T-helper 2 cell treated with Interferon-gamma antibody and Interleukin-4, amounts not matched to agents 5 μg/mL and 100 μg/mL, for 36 hours (primary cell): ENCODE results near the gene RBM34.
"Not testable (repeated sequence)": the region's sequence is repeated elsewhere in the genome, so short reads cannot be mapped to it uniquely, and the experiment has no call there.

Source experiments
- DNase-seq: peaks from one replicate; pipeline ENCODE4 v3.0.0; 2021; ENCODE audit warnings: low spot score
- H3K27ac Mint-ChIP-seq: one replicate; pipeline ENCODE4 v1.8.0; 2021; ENCODE audit warnings: mild to moderate bottlenecking, mixed read lengths
- H3K27me3 Mint-ChIP-seq: one replicate; pipeline ENCODE4 v1.8.0; 2021; ENCODE audit warnings: low read depth, mixed read lengths
- H3K36me3 Mint-ChIP-seq: one replicate; pipeline ENCODE4 v1.8.0; 2021; ENCODE audit warnings: low read depth, mixed read lengths
- H3K4me1 Mint-ChIP-seq: one replicate; pipeline ENCODE4 v1.8.0; 2021; ENCODE audit warnings: low read depth, mixed read lengths
- H3K4me3 Mint-ChIP-seq: one replicate; pipeline ENCODE4 v1.8.0; 2022; ENCODE audit warnings: mild to moderate bottlenecking, moderate library complexity, mixed read lengths
- H3K9me3 Mint-ChIP-seq: one replicate; pipeline ENCODE4 v1.8.0; 2021; ENCODE audit warnings: mixed read lengths

RBM34 gene

DNA sequence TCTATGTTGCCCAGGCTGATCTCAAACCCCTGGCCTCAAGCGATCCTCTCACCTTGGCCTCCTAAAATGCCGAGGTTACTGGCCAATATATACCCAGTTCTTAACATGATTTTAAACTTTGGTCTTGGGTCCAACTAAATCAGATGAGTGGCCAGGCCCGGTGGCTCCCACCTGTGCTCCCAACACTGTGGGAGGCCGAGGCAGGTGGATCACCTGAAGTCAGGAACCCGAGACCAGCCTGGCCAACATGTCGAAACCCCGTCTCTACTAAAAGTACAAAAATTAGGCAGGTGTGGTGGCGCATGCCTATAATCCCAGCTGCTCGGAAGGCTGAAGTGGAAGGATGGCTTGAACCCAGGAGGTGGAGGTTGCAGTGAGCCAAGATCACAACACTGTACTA, 62.1 kb downstream of the RBM34 start:
- H3K4me3 Mint-ChIP-seq = no peak overlapping the region
- H3K36me3 Mint-ChIP-seq = peaks cover 2% of the 10 kb centered on the region
- no peaks in the 10 kb centered on the region for H3K9me3 Mint-ChIP-seq
- H3K27ac Mint-ChIP-seq = no peak overlapping the region
- no peak for DNase-seq
- peaks cover 13% of the 10 kb centered on the region for H3K4me1 Mint-ChIP-seq
- no peaks in the 10 kb centered on the region for H3K27me3 Mint-ChIP-seq

- no peak overlapping the region for H3K4me3 Mint-ChIP-seq
- H3K27me3 Mint-ChIP-seq = no peaks in the 10 kb centered on the region
- no peaks in the 10 kb centered on the region for H3K9me3 Mint-ChIP-seq
- no peaks in the 10 kb centered on the region for H3K36me3 Mint-ChIP-seq
- H3K4me1 Mint-ChIP-seq = peaks cover 13% of the 10 kb centered on the region
- no peak for DNase-seq
- H3K27ac Mint-ChIP-seq = no peak overlapping the region
These were observed 62.5 kb downstream of the RBM34 start for GRCh38 chr1:235098547-235098946.

DNA sequence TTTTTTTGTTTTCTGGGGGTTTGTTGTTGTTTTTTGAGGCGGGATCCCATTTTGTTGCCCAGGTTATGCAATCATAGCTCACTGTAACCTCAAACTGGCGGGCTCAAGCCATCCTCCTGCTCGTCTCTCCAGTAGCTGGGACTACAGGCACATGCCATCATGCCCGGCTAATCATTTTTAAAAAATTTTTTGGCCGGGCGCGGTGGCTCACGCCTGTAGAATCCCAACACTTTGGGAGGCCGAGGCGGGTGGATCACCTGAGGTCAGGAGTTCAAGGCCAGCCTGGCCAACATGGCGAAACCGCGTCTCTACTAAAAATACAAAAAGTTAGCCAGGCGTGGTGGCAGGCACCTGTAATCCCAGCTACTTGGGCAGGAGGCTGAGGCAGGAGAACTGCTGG, 63.5 kb downstream of the RBM34 start:
- H3K4me1 Mint-ChIP-seq = peaks cover 11% of the 10 kb centered on the region
- not testable (repeated sequence) for H3K27ac Mint-ChIP-seq, H3K27me3 Mint-ChIP-seq, H3K9me3 Mint-ChIP-seq, H3K4me3 Mint-ChIP-seq, H3K36me3 Mint-ChIP-seq, DNase-seq

- Mint-ChIP-seq H3K27ac (no peak overlapping the region), H3K9me3 (no peaks in the 10 kb centered on the region), H3K27me3 (no peaks in the 10 kb centered on the region), H3K36me3 (no peaks in the 10 kb centered on the region), H3K4me3 (no peak overlapping the region), H3K4me1 (peaks cover 9% of the 10 kb centered on the region)
- DNase-seq = no peak
These were observed 65.0 kb downstream of the RBM34 start for GRCh38 chr1:235095938-235096562.

DNA sequence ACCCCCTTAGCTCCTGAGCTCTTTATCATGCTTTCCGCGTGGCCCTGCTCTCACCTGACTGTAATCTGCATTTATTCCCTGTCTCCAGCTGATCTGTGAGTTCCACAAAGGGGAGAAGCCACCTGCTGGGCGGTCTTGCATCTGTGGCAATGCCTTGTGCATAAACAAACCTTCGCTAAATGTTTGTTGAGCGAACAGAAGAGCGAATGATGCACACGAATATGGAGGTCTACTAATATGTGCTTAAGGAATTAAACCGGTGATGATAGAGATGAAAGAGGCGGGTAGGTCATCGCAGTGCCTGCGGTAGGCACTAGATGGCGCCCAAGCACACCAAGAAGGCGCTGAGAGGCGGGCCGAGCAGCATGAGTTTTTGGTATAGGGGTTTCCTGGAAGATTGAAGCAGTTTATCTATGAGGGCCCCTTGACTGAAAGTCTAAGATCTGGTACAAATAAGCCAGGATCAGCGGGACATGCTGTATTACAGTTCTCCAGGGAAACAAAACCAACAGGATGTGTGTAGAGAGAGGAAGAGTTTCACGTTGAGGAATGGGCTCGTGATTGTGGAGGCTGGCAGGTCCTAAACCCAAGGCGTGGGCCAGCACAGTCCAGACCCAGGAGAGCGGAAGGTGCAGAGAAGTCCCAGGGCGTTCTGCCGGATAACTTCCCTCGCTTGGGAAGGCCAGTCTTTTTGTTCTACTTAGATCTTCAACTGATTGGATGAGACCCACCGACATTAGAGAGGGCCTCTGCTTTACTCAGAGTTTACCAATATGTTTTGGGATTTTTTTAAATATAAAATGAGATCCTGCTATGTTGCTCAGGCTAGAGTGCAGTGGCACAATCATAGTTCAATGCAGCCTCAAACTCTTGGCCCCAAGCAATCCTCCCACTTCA, 67.1 kb downstream of the RBM34 start:
- H3K27me3 Mint-ChIP-seq = no peaks in the 10 kb centered on the region
- peak overlapping the region; percentile 71 for H3K27ac Mint-ChIP-seq
- H3K9me3 Mint-ChIP-seq = no peaks in the 10 kb centered on the region
- peak; percentile 76 for DNase-seq
- H3K36me3 Mint-ChIP-seq = no peaks in the 10 kb centered on the region
- H3K4me1 Mint-ChIP-seq = peaks cover 11% of the 10 kb centered on the region
- H3K4me3 Mint-ChIP-seq = peak overlapping the region; percentile 39

- H3K27me3 Mint-ChIP-seq = no peaks in the 10 kb centered on the region
- no peak for DNase-seq
- no peak overlapping the region for H3K4me3 Mint-ChIP-seq
- no peaks in the 10 kb centered on the region for H3K9me3 Mint-ChIP-seq
- no peaks in the 10 kb centered on the region for H3K36me3 Mint-ChIP-seq
- peaks cover 14% of the 10 kb centered on the region for H3K4me1 Mint-ChIP-seq
- H3K27ac Mint-ChIP-seq = no peak overlapping the region
These were observed 67.9 kb downstream of the RBM34 start for GRCh38 chr1:235093013-235093695.

DNA sequence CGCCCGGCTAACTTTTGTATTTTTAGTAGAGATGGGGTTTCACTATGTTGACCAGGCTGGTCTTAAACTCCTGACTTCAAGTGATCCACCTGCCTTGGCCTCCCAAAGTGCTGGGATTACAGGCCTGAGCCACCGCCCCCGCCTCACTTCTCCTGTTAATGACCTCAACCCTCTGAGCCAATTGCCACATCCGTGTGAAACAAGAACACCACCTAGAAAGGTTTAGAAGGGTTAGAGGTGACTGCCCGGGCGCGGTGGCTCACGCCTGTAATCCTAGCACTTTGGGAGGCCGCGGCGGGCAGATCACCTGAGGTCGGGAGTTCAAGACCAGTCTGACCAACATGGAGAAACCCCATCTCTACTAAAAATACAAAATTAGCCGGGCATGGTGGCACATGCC, 68.6 kb downstream of the RBM34 start:
- H3K27me3 Mint-ChIP-seq, DNase-seq, H3K4me3 Mint-ChIP-seq, H3K36me3 Mint-ChIP-seq, H3K27ac Mint-ChIP-seq, H3K9me3 Mint-ChIP-seq: not testable (repeated sequence)
- H3K4me1 Mint-ChIP-seq = peaks cover 16% of the 10 kb centered on the region

DNA sequence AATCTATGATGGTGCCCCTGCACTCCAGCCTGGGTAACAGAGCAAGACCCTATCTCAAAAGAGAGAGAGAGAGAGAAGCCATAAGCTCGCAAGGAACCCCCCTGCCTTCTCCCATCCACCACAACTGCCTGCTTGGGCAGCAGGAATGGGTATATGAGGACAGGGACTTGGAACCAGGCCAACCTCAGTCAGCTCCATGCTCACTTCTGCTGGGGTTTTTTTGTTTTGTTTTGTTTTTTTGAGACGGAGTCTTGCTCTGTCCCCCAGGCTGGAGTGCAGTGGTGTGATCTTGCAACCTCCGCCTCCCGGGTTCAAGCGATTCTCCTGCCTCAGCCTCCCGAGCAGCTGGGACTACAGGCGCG, 69.0 kb downstream of the RBM34 start:
- peaks cover 15% of the 10 kb centered on the region for H3K4me1 Mint-ChIP-seq
- H3K27ac Mint-ChIP-seq, H3K27me3 Mint-ChIP-seq, H3K4me3 Mint-ChIP-seq, H3K9me3 Mint-ChIP-seq, DNase-seq, H3K36me3 Mint-ChIP-seq: not testable (repeated sequence)

DNA sequence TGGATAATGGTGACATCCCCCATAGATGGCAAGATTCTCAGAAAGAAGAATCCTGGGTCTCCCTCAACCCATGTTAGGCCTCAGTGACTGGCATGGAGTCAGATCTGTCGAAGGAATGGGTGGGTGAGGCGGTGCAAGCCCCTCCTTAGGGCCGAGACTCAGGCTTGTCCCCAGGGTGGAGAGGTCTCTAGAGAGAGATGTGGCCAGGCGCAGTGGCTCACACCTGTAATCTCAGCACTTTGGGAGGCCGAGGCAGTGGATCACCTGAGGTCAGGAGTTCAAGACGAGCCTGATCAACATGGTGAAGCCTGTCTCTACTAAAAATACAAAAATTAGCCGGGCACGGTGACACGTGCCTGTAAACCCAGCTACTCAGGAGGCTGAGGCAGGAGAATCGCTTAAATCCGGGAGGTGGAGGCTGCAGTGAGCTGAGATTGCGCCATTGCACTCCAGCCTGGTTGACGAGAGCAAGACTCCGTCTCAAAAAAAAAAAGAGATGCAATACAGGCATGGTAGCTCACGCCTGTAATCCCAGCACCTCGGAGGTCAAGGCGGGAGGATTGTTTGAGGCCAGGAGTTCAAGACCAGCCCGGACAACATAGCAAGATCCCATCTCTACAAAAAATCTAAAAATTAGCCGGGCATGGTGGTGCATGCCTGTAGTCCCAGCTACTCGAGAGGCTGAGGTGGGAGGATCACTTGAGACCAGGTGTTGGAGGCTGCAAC, 69.6 kb downstream of the RBM34 start:
- H3K9me3 Mint-ChIP-seq, H3K4me3 Mint-ChIP-seq, H3K27ac Mint-ChIP-seq, H3K36me3 Mint-ChIP-seq, H3K27me3 Mint-ChIP-seq, DNase-seq: not testable (repeated sequence)
- H3K4me1 Mint-ChIP-seq = peaks cover 14% of the 10 kb centered on the region

DNA sequence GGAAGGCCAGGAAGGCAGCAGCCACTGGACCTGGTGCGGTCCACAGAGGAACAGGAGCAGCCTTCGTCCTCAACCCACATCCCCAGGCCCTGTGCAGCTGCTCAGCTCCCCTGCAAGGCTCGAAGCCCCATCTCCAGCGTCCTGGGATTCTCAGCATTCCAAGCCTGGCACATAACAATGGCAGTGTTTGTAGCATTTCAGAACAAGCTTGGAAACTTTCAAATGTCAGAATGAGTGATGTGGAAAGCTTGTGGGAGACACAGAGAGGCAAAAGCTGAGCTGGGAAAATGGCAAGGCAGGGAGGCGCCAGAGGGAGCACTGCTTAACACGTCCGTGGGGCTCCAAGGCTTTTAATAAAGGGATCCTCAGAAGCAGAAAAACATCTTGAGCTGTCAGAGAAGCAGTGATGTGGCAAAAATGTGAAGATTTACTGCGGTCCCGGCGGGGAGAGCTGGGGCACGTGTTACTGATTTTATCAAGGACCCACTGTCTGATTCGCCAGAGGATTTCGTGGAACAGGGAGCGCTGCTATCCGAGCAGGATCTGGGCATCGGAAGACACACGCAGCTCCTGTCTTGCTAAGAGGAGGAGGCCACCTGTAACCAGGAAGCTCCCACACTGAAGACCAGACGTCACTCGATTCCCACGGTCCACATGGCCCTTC, 70.5 kb downstream of the RBM34 start:
- no peak for DNase-seq
- Mint-ChIP-seq H3K4me1 (peaks cover 14% of the 10 kb centered on the region), H3K4me3 (no peak overlapping the region), H3K27me3 (no peaks in the 10 kb centered on the region), H3K36me3 (no peaks in the 10 kb centered on the region), H3K27ac (no peak overlapping the region), H3K9me3 (no peaks in the 10 kb centered on the region)

DNA sequence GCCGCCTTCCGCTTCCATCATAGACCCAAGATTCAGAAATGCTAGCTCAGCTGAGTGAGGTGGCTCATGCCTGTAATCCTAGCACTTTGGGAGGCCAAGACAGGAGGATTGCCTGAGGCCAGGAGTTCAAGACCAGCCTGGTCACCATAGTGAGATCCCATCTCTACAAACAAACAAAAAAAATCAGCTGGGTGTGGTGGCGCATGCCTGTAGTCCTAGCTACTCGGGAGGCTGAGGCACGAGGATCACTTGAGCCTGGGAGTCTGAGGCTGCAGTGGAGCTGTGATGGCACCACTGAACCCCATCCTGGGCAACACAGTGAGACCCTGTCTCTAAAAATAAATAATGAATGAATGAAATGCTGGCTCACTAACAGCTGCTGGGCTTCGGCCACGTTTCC, 72.1 kb downstream of the RBM34 start:
- no peak for DNase-seq
- Mint-ChIP-seq H3K4me1 (peaks cover 14% of the 10 kb centered on the region), H3K4me3 (no peak overlapping the region), H3K27me3 (no peaks in the 10 kb centered on the region), H3K36me3 (no peaks in the 10 kb centered on the region), H3K9me3 (no peaks in the 10 kb centered on the region), H3K27ac (no peak overlapping the region)

GRCh38 chr1:235088430-235088829, 72.6 kb downstream of the RBM34 start:
- Mint-ChIP-seq H3K36me3 (no peaks in the 10 kb centered on the region), H3K4me1 (peaks cover 14% of the 10 kb centered on the region), H3K27ac (peak overlapping the region; percentile 36), H3K27me3 (no peaks in the 10 kb centered on the region), H3K4me3 (no peak overlapping the region), H3K9me3 (no peaks in the 10 kb centered on the region)
- no peak for DNase-seq

DNA sequence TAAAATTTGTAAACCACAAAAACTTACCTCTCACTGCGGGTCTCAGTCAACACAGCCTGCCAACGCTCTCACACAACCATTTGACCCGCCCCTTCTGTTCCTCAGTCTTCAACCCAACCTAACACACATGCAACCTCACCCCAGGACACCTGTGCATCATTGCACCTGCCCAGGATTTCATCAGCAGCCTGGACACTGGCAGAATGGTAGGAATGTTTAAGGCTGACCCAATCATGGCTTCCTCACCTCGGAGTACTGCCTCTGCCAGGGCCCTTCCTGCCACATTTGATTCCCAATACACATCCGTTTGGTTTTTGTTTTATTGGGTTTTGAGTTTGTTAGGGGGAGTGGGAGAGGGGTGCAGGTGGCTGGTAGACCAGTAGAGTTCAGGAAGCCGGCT, 73.1 kb downstream of the RBM34 start:
- peaks cover 20% of the 10 kb centered on the region for H3K4me1 Mint-ChIP-seq

More for the DNA sequence above, 73.1 kb downstream of the RBM34 start:
- no peak overlapping the region for H3K27ac Mint-ChIP-seq
- DNase-seq = no peak
- H3K27me3 Mint-ChIP-seq = no peaks in the 10 kb centered on the region
- H3K36me3 Mint-ChIP-seq = no peaks in the 10 kb centered on the region
- no peak overlapping the region for H3K4me3 Mint-ChIP-seq
- H3K9me3 Mint-ChIP-seq = no peaks in the 10 kb centered on the region
